ENCODE measurements around the gene LENG8. TPM values are rescaled to one million over a fixed set of nuclear protein-coding genes. Genes with fewer than 3 reads are reported as not detected.

Gene LENG8
- total RNA-seq: 28.5 and 68.2 TPM in 2 replicates

GRCh38 chr19:54448774-54449700 is at the start of gene LENG8:
LENG8 (plus strand) TSS chr19:54449199; CDS start chr19:54451345, 2,146 bp downstream.

GRCh38 chr19:54415208-54415900 is 33.6 kb upstream of the LENG8 start, which contains the start of gene TTYH1:
TTYH1 (plus strand) TSS chr19:54415464; CDS start chr19:54415553, 89 bp downstream.

GRCh38 chr19:54463531-54464043 is 14.6 kb downstream of the LENG8 start, which contains the start of gene LENG9:
LENG9 (minus strand) TSS chr19:54463778; CDS start chr19:54463526, 252 bp downstream.

GRCh38 chr19:54473071-54473891 is 24.3 kb downstream of the LENG8 start, which contains the start of gene CDC42EP5:
CDC42EP5 (minus strand) TSS chr19:54473296; CDS start chr19:54465547, 7,749 bp downstream.

GRCh38 chr19:54502518-54503048 is 53.6 kb downstream of the LENG8 start, which contains the start of gene LAIR2:
LAIR2 (plus strand) TSS chr19:54502831; CDS start chr19:54502919, 88 bp downstream.

Other genes starting within 250 kb of the LENG8 start
- 2,181 and 2,831 TPM in 2 replicates for gene RPS9, start 248.3 kb upstream of the LENG8 start, total RNA-seq
- gene LILRB3, start 226.2 kb upstream of the LENG8 start, total RNA-seq: not detected in 2 replicates
- not detected in 2 replicates for gene LILRA6, start 206.4 kb upstream of the LENG8 start, total RNA-seq
- not detected in 2 replicates for gene LILRB5, start 191.9 kb upstream of the LENG8 start, total RNA-seq
- not detected in 2 replicates for gene LILRB2, start 168.1 kb upstream of the LENG8 start, total RNA-seq
- gene LILRA5, start 136.0 kb upstream of the LENG8 start, total RNA-seq: not detected in 2 replicates
- not detected in 2 replicates for gene LILRA4, start 110.0 kb upstream of the LENG8 start, total RNA-seq
- not detected in 2 replicates for gene LAIR1, start 84.3 kb upstream of the LENG8 start, total RNA-seq
- 0.16 TPM in 1 of 2 replicates, not detected in the other for gene TTYH1, start 33.7 kb upstream of the LENG8 start, total RNA-seq
- gene LENG9, start 14.6 kb downstream of the LENG8 start, total RNA-seq: 3.6 and 4.9 TPM in 2 replicates
- 85.5 and 90.4 TPM in 2 replicates for gene CDC42EP5, start 24.1 kb downstream of the LENG8 start, total RNA-seq
- gene LAIR2, start 53.6 kb downstream of the LENG8 start, total RNA-seq: not detected in 2 replicates
- gene LILRA2, start 124.6 kb downstream of the LENG8 start, total RNA-seq: not detected in 2 replicates
- not detected in 2 replicates for gene LILRA1, start 144.4 kb downstream of the LENG8 start, total RNA-seq
- gene LILRB1, start 181.3 kb downstream of the LENG8 start, total RNA-seq: not detected in 2 replicates
- not detected in 2 replicates for gene LILRB4, start 213.8 kb downstream of the LENG8 start, total RNA-seq

All from cardiac atrium fibroblast (primary cell).